Activated T-cell treated with anti-CD3 and anti-CD28 coated beads, Interleukin-2, amount 50 U/mL, for 72 hours (primary cell): ENCODE measurements around the gene TDRD7. TPM values are rescaled to one million over a fixed set of nuclear protein-coding genes. Genes with fewer than 3 reads are reported as not detected.

Source experiments
- total RNA-seq, 2 donors: library from RNA; stranded (reverse); gene quantifications; one replicate each; pipeline ENCODE4 v1.2.3, GENCODE V29; 2022

TDRD7 gene
- total RNA-seq, 2 donors from 2014 or later, result 6.7 to 10.1 TPM

Other genes starting within 250 kb of the TDRD7 start
- 1 to 10 TPM; 2.5 to 6.2 TPM for gene CCDC180, start 104.4 kb upstream of the TDRD7 start, total RNA-seq
- 1 to 10 TPM; 3.8 to 5.4 TPM for gene TMOD1, start 89.6 kb downstream of the TDRD7 start, total RNA-seq
- 10 to 100 TPM; 18.7 to 23.3 TPM for gene TSTD2, start 221.3 kb downstream of the TDRD7 start, total RNA-seq
- 10 to 100 TPM; 24.3 to 25.4 TPM for gene NCBP1, start 221.7 kb downstream of the TDRD7 start, total RNA-seq